ENCODE data around the gene CTNNBL1.

CTNNBL1 gene

DNA sequence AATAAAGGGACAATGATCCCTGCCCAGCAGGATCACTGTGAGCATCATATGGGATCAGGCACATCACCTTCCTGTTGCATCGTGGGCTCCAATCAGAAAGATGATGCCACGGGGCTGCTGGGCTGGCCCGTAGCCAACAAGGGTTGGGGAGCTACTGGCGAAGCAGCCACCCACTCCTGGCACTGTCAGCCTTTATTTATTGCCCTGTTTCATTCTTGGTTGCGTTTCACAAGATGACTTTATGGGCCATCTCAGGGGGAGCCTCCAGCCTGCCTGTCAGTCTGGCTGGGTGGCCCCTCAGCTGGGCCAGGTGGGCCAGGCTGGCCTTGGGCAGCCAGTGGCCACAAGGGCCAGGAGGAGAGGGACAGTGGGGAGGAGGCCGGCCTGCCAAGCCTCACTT lies 226.4 kb downstream of the CTNNBL1 start:
- TF ChIP-seq MYC (IDR thresholded peaks at IDR 0.05; ENCODE audit: low read depth, low read length) (no peak), POLR2A (IDR thresholded peaks at IDR 0.05; ENCODE audit: extremely low read depth, insufficient read length) (no peak)
- TF ChIP-seq, protein P1, sequence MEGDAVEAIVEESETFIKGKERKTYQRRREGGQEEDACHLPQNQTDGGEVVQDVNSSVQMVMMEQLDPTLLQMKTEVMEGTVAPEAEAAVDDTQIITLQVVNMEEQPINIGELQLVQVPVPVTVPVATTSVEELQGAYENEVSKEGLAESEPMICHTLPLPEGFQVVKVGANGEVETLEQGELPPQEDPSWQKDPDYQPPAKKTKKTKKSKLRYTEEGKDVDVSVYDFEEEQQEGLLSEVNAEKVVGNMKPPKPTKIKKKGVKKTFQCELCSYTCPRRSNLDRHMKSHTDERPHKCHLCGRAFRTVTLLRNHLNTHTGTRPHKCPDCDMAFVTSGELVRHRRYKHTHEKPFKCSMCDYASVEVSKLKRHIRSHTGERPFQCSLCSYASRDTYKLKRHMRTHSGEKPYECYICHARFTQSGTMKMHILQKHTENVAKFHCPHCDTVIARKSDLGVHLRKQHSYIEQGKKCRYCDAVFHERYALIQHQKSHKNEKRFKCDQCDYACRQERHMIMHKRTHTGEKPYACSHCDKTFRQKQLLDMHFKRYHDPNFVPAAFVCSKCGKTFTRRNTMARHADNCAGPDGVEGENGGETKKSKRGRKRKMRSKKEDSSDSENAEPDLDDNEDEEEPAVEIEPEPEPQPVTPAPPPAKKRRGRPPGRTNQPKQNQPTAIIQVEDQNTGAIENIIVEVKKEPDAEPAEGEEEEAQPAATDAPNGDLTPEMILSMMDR (IDR thresholded peaks at IDR 0.05; ENCODE audit: low read depth, low read length): no peak
- TF ChIP-seq, protein P2, sequence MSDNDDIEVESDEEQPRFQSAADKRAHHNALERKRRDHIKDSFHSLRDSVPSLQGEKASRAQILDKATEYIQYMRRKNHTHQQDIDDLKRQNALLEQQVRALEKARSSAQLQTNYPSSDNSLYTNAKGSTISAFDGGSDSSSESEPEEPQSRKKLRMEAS (IDR thresholded peaks at IDR 0.05; ENCODE audit: low read depth, low read length): no peak
- no peak for DNase-seq (ENCODE audit: low read depth)

DNA sequence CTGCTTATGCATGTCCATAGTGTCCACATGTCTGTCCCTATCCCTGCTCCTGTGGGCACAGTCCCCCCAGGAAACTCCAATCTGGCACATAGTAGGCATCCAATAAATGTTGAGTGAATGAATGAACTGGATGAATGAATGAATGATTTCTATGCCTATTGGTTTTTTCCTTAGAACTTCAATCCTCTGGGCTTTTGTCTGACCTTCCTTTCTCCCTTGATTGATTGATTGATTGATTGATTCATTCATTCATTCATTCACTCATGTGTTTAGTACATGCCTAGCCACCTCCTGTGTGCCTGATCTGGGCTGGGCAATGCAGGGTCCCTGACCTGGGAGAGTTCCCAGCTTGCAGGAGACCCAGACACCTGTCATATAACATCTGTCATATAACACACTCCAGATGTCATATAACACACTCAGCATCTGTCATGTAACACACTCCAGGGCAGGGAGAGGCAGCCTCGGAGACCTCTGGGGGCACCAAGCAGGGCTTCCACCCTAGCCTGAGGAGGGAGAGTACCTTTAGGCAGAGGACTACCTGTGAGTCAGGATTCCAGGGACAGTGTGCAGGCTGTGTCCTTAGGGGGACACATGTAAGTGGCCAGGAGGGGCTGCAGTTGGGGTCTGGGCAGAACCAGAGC lies 227.0 kb downstream of the CTNNBL1 start:
- no peak for TF ChIP-seq POLR2A (IDR thresholded peaks at IDR 0.05; ENCODE audit: extremely low read depth, insufficient read length)
- no peak for DNase-seq (ENCODE audit: low read depth)
- H3K4me3 ChIP-seq (ENCODE audit: low read depth, low read length): no peak overlapping the region

More for the DNA sequence above, 226.4 kb downstream of the CTNNBL1 start:
- H3K4me3 ChIP-seq (ENCODE audit: low read depth, low read length): no peak overlapping the region

DNA sequence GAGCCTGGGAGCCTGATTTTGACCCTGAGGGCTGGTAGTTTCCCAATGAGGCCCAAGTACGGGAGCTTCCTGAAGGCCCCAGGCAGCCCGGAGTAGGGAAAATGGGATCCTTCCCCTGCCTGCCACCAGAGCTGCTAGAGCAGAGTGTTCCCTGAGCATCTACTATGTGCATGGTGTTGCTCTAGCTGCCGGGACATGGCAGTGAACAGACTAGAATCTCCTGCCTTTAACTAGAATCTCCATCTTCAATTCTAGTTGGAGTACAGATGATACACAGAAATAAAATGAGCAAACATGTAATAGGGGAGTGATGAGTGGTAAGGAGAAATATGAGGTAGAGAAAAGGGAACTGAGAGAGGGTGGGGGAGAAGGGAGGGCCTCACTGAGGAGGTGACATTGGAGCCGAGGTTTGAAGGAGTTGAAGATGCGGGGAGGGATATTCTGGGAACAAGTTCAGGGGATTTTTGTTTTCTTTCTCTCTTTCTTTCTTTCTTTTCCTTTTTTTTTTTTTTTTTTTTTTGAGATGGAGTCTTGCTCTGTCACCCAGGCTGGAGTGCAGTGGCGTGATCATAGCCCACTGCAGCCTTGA lies 227.6 kb downstream of the CTNNBL1 start:
- H3K4me3 ChIP-seq (ENCODE audit: low read depth, low read length): no peak overlapping the region
- no peak for DNase-seq (ENCODE audit: low read depth)
- TF ChIP-seq, protein P1 (IDR thresholded peaks at IDR 0.05; ENCODE audit: low read depth, low read length): no peak
- TF ChIP-seq MYC (IDR thresholded peaks at IDR 0.05; ENCODE audit: low read depth, low read length) (no peak), POLR2A (IDR thresholded peaks at IDR 0.05; ENCODE audit: extremely low read depth, insufficient read length) (no peak)
- TF ChIP-seq, protein P2 (IDR thresholded peaks at IDR 0.05; ENCODE audit: low read depth, low read length): no peak

All from NB4 (cell line).